ENCODE results near the gene S100Z.

GRCh38 chr5:76859591-76860247 lies 9.9 kb downstream of the S100Z start:
- TF ChIP-seq ZNF274 (IDR thresholded peaks at IDR 0.05; ENCODE audit: low read depth, low read length) (no peak), YY1 (IDR thresholded peaks at IDR 0.05; ENCODE audit: insufficient read depth, insufficient read length) (no peak)

Data from NT2/D1 (cell line).